Measurements from ENCODE around the gene HSPA1B.
A peak's percentile ranks its signal among the peaks of the same experiment; 100 is the strongest.

GRCh38 chr6:31794294-31794865, 33.2 kb upstream of the HSPA1B start:
- TF ChIP-seq CTCF (tag by site-specific recombination; IDR thresholded peaks at IDR 0.05) (no peak), ZNF335 (tag by site-specific recombination; conservative IDR thresholded peaks at IDR 0.05) (peak; percentile 71), ZNF530 (tag by site-specific recombination; IDR thresholded peaks at IDR 0.05; ENCODE audit: low read depth) (no peak), ZNF24 (tag by site-specific recombination; IDR thresholded peaks at IDR 0.05) (no peak), PRDM1 (tag by site-specific recombination; IDR thresholded peaks at IDR 0.05) (peak; percentile 88)
- TF ChIP-seq, protein P1, sequence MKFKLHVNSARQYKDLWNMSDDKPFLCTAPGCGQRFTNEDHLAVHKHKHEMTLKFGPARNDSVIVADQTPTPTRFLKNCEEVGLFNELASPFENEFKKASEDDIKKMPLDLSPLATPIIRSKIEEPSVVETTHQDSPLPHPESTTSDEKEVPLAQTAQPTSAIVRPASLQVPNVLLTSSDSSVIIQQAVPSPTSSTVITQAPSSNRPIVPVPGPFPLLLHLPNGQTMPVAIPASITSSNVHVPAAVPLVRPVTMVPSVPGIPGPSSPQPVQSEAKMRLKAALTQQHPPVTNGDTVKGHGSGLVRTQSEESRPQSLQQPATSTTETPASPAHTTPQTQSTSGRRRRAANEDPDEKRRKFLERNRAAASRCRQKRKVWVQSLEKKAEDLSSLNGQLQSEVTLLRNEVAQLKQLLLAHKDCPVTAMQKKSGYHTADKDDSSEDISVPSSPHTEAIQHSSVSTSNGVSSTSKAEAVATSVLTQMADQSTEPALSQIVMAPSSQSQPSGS (tag by site-specific recombination; IDR thresholded peaks at IDR 0.05; ENCODE audit: low read depth): no peak
